Measurements from ENCODE around the gene COMMD4. TPM values are rescaled to one million over a fixed set of nuclear protein-coding genes. Genes with fewer than 3 reads are reported as not detected.

The COMMD4 gene
- total and polyA plus RNA-seq, 2 donors (not counting 3 experiments of a cell fraction or from before 2014, with no cell fraction given), result 114 to 244 TPM

DNA sequence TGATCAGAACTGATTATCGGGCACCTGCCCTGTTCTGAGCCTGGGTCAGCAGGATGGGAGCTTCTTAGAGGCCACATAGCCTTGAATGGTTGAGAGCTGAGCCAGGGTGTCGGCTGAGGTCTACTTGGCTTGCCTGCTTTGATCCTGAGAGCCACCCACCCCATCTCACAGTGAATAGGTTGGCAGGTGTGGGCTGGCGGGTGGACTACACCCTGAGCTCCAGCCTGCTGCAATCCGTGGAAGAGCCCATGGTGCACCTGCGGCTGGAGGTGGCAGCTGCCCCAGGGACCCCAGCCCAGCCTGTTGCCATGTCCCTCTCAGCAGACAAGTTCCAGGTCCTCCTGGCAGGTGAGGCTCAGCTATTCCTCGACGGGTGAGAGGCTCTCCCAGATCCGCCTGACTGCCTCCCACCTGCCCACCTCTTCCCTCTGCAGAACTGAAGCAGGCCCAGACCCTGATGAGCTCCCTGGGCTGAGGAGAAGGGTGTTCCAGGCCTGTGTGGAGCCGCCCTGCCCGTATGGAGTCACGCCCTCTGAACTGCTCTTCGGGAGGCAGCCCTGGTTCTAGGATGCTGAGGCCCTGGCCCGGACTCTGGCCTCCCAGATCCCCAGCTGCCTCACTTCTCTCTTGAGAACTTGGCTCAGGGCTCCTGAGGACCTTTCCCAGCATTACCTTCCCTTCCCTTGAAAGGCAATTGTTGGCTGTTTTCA is 3.8 kb downstream of the COMMD4 start:
- no peaks in the 10 kb centered on the region for H3K9me3 ChIP-seq (replicated peaks; ENCODE audit: control insufficient read depth, insufficient read depth, low read length)
- H3K9me1 ChIP-seq (replicated peaks; ENCODE audit: control insufficient read depth, extremely low read depth, insufficient read depth, low read length), result no peaks in the 10 kb centered on the region
- no peaks in the 10 kb centered on the region for H3K27me3 ChIP-seq (ENCODE audit: control insufficient read depth in 2 of 2, insufficient read depth in 2 of 2, low read length in 2 of 2)
- dilution Hi-C loops (cut with MboI; ENCODE audit: extremely low pct_ligation_motif_present, low sequenced_read_pairs), result no loop called here
- no peak overlapping the region for H3K9ac ChIP-seq (replicated peaks; ENCODE audit: extremely low read depth, insufficient read depth, low read length)
- no peak overlapping the region for H3K27ac ChIP-seq (ENCODE audit: insufficient read depth, low read depth, low read length)
- H3K4me3 ChIP-seq (replicated peaks in 1 of 3; ENCODE audit: insufficient read depth in 1 of 3, low read depth in 1 of 3, low read length in 3 of 3), result no peak overlapping the region
- CTCF ChIA-PET, result interaction anchor here (0.5 kb wide), 1 partner anchor 308 kb away, joined by 3 read pairs; the partner anchor contains the start of gene SNX33
- no peaks in the 10 kb centered on the region for H4K20me1 ChIP-seq (replicated peaks; ENCODE audit: control insufficient read depth, extremely low read depth, insufficient read depth, low read length)
- H2AFZ ChIP-seq (ENCODE audit: low read depth, low read length), result no peak overlapping the region
- DNase-seq (ENCODE audit: low read depth, low spot score), result no peak
- TSS peak; percentile 8 for BruUV-seq (replicated peaks)
- H3K36me3 ChIP-seq (ENCODE audit: control insufficient read depth in 2 of 2, extremely low read depth in 1 of 2, insufficient read depth in 2 of 2, low read length in 2 of 2), result peaks cover 0 to 8% of the 10 kb centered on the region in 2 experiments
- TF ChIP-seq, protein P1, sequence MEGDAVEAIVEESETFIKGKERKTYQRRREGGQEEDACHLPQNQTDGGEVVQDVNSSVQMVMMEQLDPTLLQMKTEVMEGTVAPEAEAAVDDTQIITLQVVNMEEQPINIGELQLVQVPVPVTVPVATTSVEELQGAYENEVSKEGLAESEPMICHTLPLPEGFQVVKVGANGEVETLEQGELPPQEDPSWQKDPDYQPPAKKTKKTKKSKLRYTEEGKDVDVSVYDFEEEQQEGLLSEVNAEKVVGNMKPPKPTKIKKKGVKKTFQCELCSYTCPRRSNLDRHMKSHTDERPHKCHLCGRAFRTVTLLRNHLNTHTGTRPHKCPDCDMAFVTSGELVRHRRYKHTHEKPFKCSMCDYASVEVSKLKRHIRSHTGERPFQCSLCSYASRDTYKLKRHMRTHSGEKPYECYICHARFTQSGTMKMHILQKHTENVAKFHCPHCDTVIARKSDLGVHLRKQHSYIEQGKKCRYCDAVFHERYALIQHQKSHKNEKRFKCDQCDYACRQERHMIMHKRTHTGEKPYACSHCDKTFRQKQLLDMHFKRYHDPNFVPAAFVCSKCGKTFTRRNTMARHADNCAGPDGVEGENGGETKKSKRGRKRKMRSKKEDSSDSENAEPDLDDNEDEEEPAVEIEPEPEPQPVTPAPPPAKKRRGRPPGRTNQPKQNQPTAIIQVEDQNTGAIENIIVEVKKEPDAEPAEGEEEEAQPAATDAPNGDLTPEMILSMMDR (IDR thresholded peaks at IDR 0.05; ENCODE audit: extremely low read depth in 1 of 2, insufficient read depth in 1 of 2, low read depth in 1 of 2, low read length in 2 of 2), result no peak
- TF ChIP-seq, protein P2, sequence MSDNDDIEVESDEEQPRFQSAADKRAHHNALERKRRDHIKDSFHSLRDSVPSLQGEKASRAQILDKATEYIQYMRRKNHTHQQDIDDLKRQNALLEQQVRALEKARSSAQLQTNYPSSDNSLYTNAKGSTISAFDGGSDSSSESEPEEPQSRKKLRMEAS (IDR thresholded peaks at IDR 0.05; ENCODE audit: insufficient read depth, insufficient read length), result no peak
- TF ChIP-seq GATA2 (IDR thresholded peaks at IDR 0.05; ENCODE audit: insufficient read depth, insufficient read length, low read depth, low read length) (no peak), JUN (IDR thresholded peaks at IDR 0.05; ENCODE audit: borderline replicate concordance, insufficient read depth, insufficient read length, low read depth) (no peak), MYC (IDR thresholded peaks at IDR 0.05; ENCODE audit: low read depth, low read length) (no peak), POLR2AphosphoS5 (IDR thresholded peaks at IDR 0.05; ENCODE audit: insufficient read depth, low read depth, low read length) (no peak)
- peaks cover 7% of the 10 kb centered on the region for H3K79me2 ChIP-seq (ENCODE audit: control insufficient read depth, insufficient read depth, low read length)
- no peak for FAIRE-seq
- intact Hi-C loops (cut with micrococcal nuclease), result no loop called here
- no peak overlapping the region for H3K4me2 ChIP-seq (ENCODE audit: insufficient read depth, low read length)
- H3K4me1 ChIP-seq (ENCODE audit: control insufficient read depth, extremely low read depth, insufficient read depth, low read length), result peaks cover 10% of the 10 kb centered on the region
- POLR2A ChIA-PET, result no interaction called here

Measured in endothelial cell of umbilical vein (primary cell).